ENCODE measurements around the gene TMEM242.
"Not testable (repeated sequence)": the region's sequence is repeated elsewhere in the genome, so short reads cannot be mapped to it uniquely, and the experiment has no call there.

The TMEM242 gene

DNA sequence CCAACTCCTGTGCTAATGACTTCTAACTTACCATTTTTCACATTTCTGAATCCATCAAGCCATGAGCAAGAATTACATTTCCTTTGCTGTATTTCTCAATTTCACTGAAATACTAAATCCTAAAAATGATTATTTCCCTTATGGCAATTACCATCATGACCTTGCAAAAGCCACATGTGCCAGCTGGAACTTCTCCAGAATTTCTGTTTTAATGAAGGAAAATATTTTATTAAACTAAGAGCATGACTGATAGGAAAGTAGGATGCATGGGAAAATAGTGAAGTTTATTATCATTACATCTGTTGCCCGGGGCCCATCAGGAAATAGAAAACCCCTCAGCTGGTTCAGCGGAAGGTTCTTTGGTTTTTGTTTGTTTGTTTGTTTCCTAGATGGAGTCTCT, 14.4 kb upstream of the TMEM242 start:
- Histone ChIP-seq H3K36me3 (ENCODE audit: control insufficient read depth, insufficient read depth, low read length) (no peaks in the 10 kb centered on the region), H3K4me3 (replicated peaks; ENCODE audit: low read depth, low read length) (no peak overlapping the region), H3K27me3 (replicated peaks; ENCODE audit: control insufficient read depth, insufficient read depth, low read length) (no peaks in the 10 kb centered on the region; the same call in 1 of the 2 replicates)
- TF ChIP-seq CTCF (IDR thresholded peaks at IDR 0.05; ENCODE audit: insufficient read depth, low read length, poor library complexity, severe bottlenecking) = no peak
- DNase-seq (ENCODE audit: extremely low read depth, insufficient read length) = no peak

DNA sequence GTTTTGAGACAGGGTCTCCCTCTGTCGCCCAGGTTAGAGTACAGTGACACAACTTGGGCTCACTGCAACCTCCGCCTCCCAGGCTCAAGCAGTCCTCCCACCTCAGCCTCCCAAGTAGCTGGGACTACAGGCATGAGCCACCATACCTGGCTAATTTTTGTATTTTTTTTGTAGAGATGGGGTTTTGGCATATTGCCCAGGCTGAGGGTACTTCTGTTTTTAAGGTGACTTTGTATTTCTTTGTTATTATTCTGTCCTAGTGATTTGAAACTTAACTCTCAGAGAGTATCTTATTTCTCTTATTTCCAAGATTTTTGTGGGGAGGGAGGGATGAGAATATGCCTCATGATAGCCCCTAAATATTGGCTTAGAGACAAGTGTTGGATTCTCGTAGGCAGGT, 14.0 kb upstream of the TMEM242 start:
- not testable (repeated sequence) for H3K4me3 ChIP-seq (replicated peaks; ENCODE audit: low read depth, low read length); H3K27me3 ChIP-seq (replicated peaks; ENCODE audit: control insufficient read depth, insufficient read depth, low read length); DNase-seq (ENCODE audit: extremely low read depth, insufficient read length); H3K36me3 ChIP-seq (ENCODE audit: control insufficient read depth, insufficient read depth, low read length)

DNA sequence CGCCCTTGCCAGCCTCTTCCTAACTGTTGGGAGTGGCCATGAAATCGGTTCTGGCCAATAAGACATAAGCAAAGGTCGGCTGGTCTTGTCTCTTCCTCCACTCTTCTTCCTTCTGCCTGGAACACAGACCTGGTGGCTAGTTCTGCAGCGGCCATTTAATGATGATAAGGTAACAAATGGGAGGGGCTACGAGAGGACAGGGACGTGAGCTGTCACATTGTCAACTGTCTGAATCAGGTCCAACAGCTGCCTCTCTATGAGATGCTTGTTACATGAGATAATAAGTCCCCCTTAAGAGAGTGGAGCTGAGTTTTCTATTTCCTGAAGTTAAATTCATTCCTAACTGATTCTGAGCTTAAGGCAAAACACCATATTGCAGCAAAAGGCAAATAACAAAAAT, 12.5 kb upstream of the TMEM242 start:
- TF ChIP-seq CTCF (IDR thresholded peaks at IDR 0.05; ENCODE audit: insufficient read depth, low read length, poor library complexity, severe bottlenecking) = no peak
- DNase-seq (ENCODE audit: extremely low read depth, insufficient read length) = no peak

GRCh38 chr6:157333956-157334355, 10.6 kb upstream of the TMEM242 start:
- DNase-seq (ENCODE audit: extremely low read depth, insufficient read length) = no peak
- H3K36me3 ChIP-seq (ENCODE audit: control insufficient read depth, insufficient read depth, low read length) = no peaks in the 10 kb centered on the region
- H3K4me3 ChIP-seq (replicated peaks; ENCODE audit: low read depth, low read length) = no peak overlapping the region
- no peak for TF ChIP-seq CTCF (IDR thresholded peaks at IDR 0.05; ENCODE audit: insufficient read depth, low read length, poor library complexity, severe bottlenecking)
- H3K27me3 ChIP-seq (replicated peaks; ENCODE audit: control insufficient read depth, insufficient read depth, low read length) = no peaks in the 10 kb centered on the region; the same call in none of the 2 replicates

More for the DNA sequence above, 12.5 kb upstream of the TMEM242 start:
- Histone ChIP-seq H3K36me3 (ENCODE audit: control insufficient read depth, insufficient read depth, low read length) (no peaks in the 10 kb centered on the region), H3K27me3 (replicated peaks; ENCODE audit: control insufficient read depth, insufficient read depth, low read length) (no peaks in the 10 kb centered on the region; the same call in 1 of the 2 replicates), H3K4me3 (replicated peaks; ENCODE audit: low read depth, low read length) (no peak overlapping the region)

- DNase-seq (ENCODE audit: extremely low read depth, insufficient read length) = no peak
- Histone ChIP-seq H3K36me3 (ENCODE audit: control insufficient read depth, insufficient read depth, low read length) (no peaks in the 10 kb centered on the region), H3K27me3 (replicated peaks; ENCODE audit: control insufficient read depth, insufficient read depth, low read length) (no peaks in the 10 kb centered on the region; the same call in none of the 2 replicates), H3K4me3 (replicated peaks; ENCODE audit: low read depth, low read length) (no peak overlapping the region)
- TF ChIP-seq CTCF (IDR thresholded peaks at IDR 0.05; ENCODE audit: insufficient read depth, low read length, poor library complexity, severe bottlenecking) = no peak
Measured at GRCh38 chr6:157333537-157333936, 10.2 kb upstream of the TMEM242 start.

DNA sequence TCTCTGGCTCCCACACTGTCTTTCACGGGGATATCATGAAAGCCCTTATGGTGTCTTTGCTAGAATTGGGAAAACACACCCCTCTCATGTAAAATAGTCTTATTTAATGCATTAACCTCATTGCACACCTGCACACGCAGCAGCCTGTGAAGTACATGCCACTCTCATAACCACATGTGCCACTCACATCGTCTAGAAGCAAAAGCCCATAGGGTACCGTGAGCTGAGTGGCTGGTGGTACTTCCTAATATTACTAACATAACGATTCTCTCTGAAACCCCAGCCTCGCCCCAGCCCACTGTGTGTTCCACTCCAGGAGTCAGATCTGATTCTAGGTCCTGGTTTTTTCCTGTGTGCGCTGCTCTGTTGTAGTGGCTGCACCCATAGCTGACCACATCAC, 9.5 kb upstream of the TMEM242 start:
- no peak for TF ChIP-seq CTCF (IDR thresholded peaks at IDR 0.05; ENCODE audit: insufficient read depth, low read length, poor library complexity, severe bottlenecking)
- Histone ChIP-seq H3K27me3 (replicated peaks; ENCODE audit: control insufficient read depth, insufficient read depth, low read length) (no peaks in the 10 kb centered on the region; the same call in none of the 2 replicates), H3K36me3 (ENCODE audit: control insufficient read depth, insufficient read depth, low read length) (no peaks in the 10 kb centered on the region), H3K4me3 (replicated peaks; ENCODE audit: low read depth, low read length) (no peak overlapping the region)
- DNase-seq (ENCODE audit: extremely low read depth, insufficient read length) = no peak
